Measurements from ENCODE around the gene DCST2. TPM values are rescaled to one million over a fixed set of nuclear protein-coding genes. Genes with fewer than 3 reads are reported as not detected.

DCST2 gene
- polyA plus RNA-seq, 4 donors = 1.9 to 27.1 (median 10.6) TPM

- H3K9me3 ChIP-seq (ENCODE audit: control insufficient read depth in 2 of 2, insufficient read depth in 1 of 2, low read depth in 1 of 2, low read length in 1 of 2) = no peaks in the 10 kb centered on the region
- no peaks in the 10 kb centered on the region for H3K4me1 ChIP-seq (ENCODE audit: control insufficient read depth in 3 of 3, insufficient read depth in 2 of 3, low read depth in 1 of 3, low read length in 2 of 3)
- no peak for DNase-seq
- H3K4me3 ChIP-seq (ENCODE audit: low read depth in 1 of 3, low read length in 3 of 3) = no peak overlapping the region
- WGBS, 3 donors = 84 to 86% (median 85%) methylated on average over 15 to 16 of the region's 16 CpGs
- H3K36me3 ChIP-seq (ENCODE audit: control insufficient read depth in 3 of 3, insufficient read depth in 2 of 3, low read depth in 1 of 3, low read length in 3 of 3) = peaks cover 0 to 2% (median 0%) of the 10 kb centered on the region in 3 donors
- no peak for FAIRE-seq
- H3K27me3 ChIP-seq (ENCODE audit: control insufficient read depth in 3 of 3, insufficient read depth in 3 of 3, low read length in 3 of 3) = no peaks in the 10 kb centered on the region
- H3K27ac ChIP-seq (ENCODE audit: low read depth in 1 of 3, low read length in 2 of 3) = no peak overlapping the region
Measured at GRCh38 chr1:155029513-155030242, 3.9 kb downstream of the DCST2 start.

- Histone ChIP-seq H3K4me3 (ENCODE audit: low read depth in 1 of 3, low read length in 3 of 3) (no peak overlapping the region), H3K9me3 (ENCODE audit: control insufficient read depth in 2 of 2, insufficient read depth in 1 of 2, low read depth in 1 of 2, low read length in 1 of 2) (no peaks in the 10 kb centered on the region), H3K27me3 (ENCODE audit: control insufficient read depth in 3 of 3, insufficient read depth in 3 of 3, low read length in 3 of 3) (no peaks in the 10 kb centered on the region), H3K27ac (ENCODE audit: low read depth in 1 of 3, low read length in 2 of 3) (no peak overlapping the region), H3K36me3 (ENCODE audit: control insufficient read depth in 3 of 3, insufficient read depth in 2 of 3, low read depth in 1 of 3, low read length in 3 of 3) (peaks cover 0 to 3% (median 0%) of the 10 kb centered on the region in 3 donors), H3K4me1 (ENCODE audit: control insufficient read depth in 3 of 3, insufficient read depth in 2 of 3, low read depth in 1 of 3, low read length in 2 of 3) (no peaks in the 10 kb centered on the region)
- DNase-seq (no peak), FAIRE-seq (no peak)
- WGBS, 3 donors = 90 to 91% (median 90%) methylated on average over 6 of the region's 6 CpGs
Measured at GRCh38 chr1:155026588-155026987, 7.0 kb downstream of the DCST2 start.

- WGBS, 3 donors = 66 to 84% (median 68%) methylated on average over 8 to 9 of the region's 9 CpGs
- no peak for FAIRE-seq
- Histone ChIP-seq H3K4me1 (ENCODE audit: control insufficient read depth in 3 of 3, insufficient read depth in 2 of 3, low read depth in 1 of 3, low read length in 2 of 3) (no peaks in the 10 kb centered on the region), H3K36me3 (ENCODE audit: control insufficient read depth in 3 of 3, insufficient read depth in 2 of 3, low read depth in 1 of 3, low read length in 3 of 3) (peaks cover 0 to 3% (median 0%) of the 10 kb centered on the region in 3 donors), H3K9me3 (ENCODE audit: control insufficient read depth in 2 of 2, insufficient read depth in 1 of 2, low read depth in 1 of 2, low read length in 1 of 2) (no peaks in the 10 kb centered on the region), H3K4me3 (ENCODE audit: low read depth in 1 of 3, low read length in 3 of 3) (no peak overlapping the region), H3K27ac (ENCODE audit: low read depth in 1 of 3, low read length in 2 of 3) (no peak overlapping the region), H3K27me3 (ENCODE audit: control insufficient read depth in 3 of 3, insufficient read depth in 3 of 3, low read length in 3 of 3) (no peaks in the 10 kb centered on the region)
- DNase-seq = no peak
Measured at GRCh38 chr1:155026154-155026553, 7.4 kb downstream of the DCST2 start.

DNA sequence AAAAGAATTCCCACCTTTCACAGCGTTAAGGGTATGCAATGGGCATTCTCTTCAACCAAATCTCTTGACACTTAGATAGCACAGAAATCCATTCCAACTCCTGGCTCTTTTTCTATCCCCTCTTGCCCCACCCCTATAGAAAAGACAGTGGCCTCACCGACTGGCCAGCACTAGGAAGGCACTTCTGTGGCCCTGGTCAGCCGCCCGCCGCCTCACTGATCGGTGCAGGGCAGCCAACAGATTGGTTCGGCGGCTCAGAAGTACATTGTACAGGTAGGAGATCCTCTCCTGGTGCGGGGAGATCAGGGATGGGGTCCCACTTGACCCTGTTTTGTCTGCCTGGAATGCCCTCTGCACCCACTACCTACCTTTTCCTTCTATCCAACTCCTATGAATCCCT is 9.3 kb downstream of the DCST2 start:
- H3K4me3 ChIP-seq (ENCODE audit: low read depth in 1 of 3, low read length in 3 of 3) = no peak overlapping the region
- 88 to 95% (median 94%) methylated on average over 9 of the region's 9 CpGs for WGBS, 3 donors
- H3K27ac ChIP-seq (ENCODE audit: low read depth in 1 of 3, low read length in 2 of 3) = no peak overlapping the region
- H3K36me3 ChIP-seq (ENCODE audit: control insufficient read depth in 3 of 3, insufficient read depth in 2 of 3, low read depth in 1 of 3, low read length in 3 of 3) = peaks cover 0 to 6% (median 0%) of the 10 kb centered on the region in 3 donors
- DNase-seq (no peak), FAIRE-seq (no peak)
- no peaks in the 10 kb centered on the region for H3K27me3 ChIP-seq (ENCODE audit: control insufficient read depth in 3 of 3, insufficient read depth in 3 of 3, low read length in 3 of 3)
- H3K4me1 ChIP-seq (ENCODE audit: control insufficient read depth in 3 of 3, insufficient read depth in 2 of 3, low read depth in 1 of 3, low read length in 2 of 3) = no peaks in the 10 kb centered on the region
- H3K9me3 ChIP-seq (ENCODE audit: control insufficient read depth in 2 of 2, insufficient read depth in 1 of 2, low read depth in 1 of 2, low read length in 1 of 2) = no peaks in the 10 kb centered on the region

DNA sequence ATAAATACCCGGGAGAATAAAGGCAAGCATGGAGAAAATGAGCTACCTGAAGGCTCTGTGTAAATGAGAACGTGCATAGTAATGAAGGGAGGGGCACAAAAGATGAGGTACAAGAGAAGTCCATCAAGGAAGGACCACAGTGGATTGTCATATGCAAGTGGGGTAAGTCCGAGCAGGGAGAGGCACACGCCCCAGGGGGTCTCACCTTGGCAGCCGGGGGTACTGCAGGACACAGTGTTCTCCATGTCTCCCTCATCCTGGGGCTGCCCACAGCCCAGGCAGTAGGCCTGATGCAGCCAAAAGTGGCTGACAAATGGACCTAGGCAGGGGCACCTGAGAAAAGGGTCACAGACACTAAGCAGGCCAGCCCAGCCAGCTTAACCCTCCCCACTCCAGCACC is 10.0 kb downstream of the DCST2 start:
- 82 to 92% (median 87%) methylated on average over 5 of the region's 5 CpGs for WGBS, 3 donors
- FAIRE-seq = no peak
- no peaks in the 10 kb centered on the region for H3K9me3 ChIP-seq (ENCODE audit: control insufficient read depth in 2 of 2, insufficient read depth in 1 of 2, low read depth in 1 of 2, low read length in 1 of 2)

DNA sequence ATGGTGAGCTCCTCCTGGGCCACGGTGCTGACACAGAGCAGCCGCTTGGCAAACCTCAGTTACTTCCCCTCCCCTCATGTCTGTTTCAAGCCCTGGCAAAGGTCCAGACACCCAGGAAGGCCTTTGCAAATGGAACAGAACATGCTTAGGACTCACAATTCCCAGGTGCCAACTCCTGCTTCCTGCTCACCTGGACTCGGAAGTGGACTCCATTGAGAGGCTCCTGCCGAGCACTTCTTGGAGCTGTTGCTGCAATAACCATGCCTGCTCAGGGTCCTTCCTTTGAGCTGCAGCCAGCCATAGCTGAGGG is 10.7 kb downstream of the DCST2 start:
- peaks cover 0 to 4% (median under 1%) of the 10 kb centered on the region in 3 donors for H3K4me1 ChIP-seq (ENCODE audit: control insufficient read depth in 3 of 3, insufficient read depth in 2 of 3, low read depth in 1 of 3, low read length in 2 of 3)
- H3K27me3 ChIP-seq (ENCODE audit: control insufficient read depth in 3 of 3, insufficient read depth in 3 of 3, low read length in 3 of 3) = no peaks in the 10 kb centered on the region
- DNase-seq = peak in 1 of 2 donors; percentile 86
- no peak overlapping the region for H3K4me3 ChIP-seq (ENCODE audit: low read depth in 1 of 3, low read length in 3 of 3)
- H3K36me3 ChIP-seq (ENCODE audit: control insufficient read depth in 3 of 3, insufficient read depth in 2 of 3, low read depth in 1 of 3, low read length in 3 of 3) = peaks cover 0 to 19% (median 6%) of the 10 kb centered on the region in 3 donors
- peak overlapping the region in 1 of 3 donors; percentile 37 for H3K27ac ChIP-seq (ENCODE audit: low read depth in 1 of 3, low read length in 2 of 3)
- H3K9me3 ChIP-seq (ENCODE audit: control insufficient read depth in 2 of 2, insufficient read depth in 1 of 2, low read depth in 1 of 2, low read length in 1 of 2) = no peaks in the 10 kb centered on the region
- 20 to 55% (median 25%) methylated on average over 4 of the region's 4 CpGs for WGBS, 3 donors
- FAIRE-seq = no peak

More for the DNA sequence above, 10.0 kb downstream of the DCST2 start:
- DNase-seq = no peak
- H3K4me1 ChIP-seq (ENCODE audit: control insufficient read depth in 3 of 3, insufficient read depth in 2 of 3, low read depth in 1 of 3, low read length in 2 of 3) = no peaks in the 10 kb centered on the region
- no peak overlapping the region for H3K4me3 ChIP-seq (ENCODE audit: low read depth in 1 of 3, low read length in 3 of 3)
- no peaks in the 10 kb centered on the region for H3K27me3 ChIP-seq (ENCODE audit: control insufficient read depth in 3 of 3, insufficient read depth in 3 of 3, low read length in 3 of 3)
- peaks cover 0 to 12% (median 0%) of the 10 kb centered on the region in 3 donors for H3K36me3 ChIP-seq (ENCODE audit: control insufficient read depth in 3 of 3, insufficient read depth in 2 of 3, low read depth in 1 of 3, low read length in 3 of 3)
- H3K27ac ChIP-seq (ENCODE audit: low read depth in 1 of 3, low read length in 2 of 3) = no peak overlapping the region

GRCh38 chr1:155022136-155022926 is 11.2 kb downstream of the DCST2 start:
- no peak overlapping the region for H3K4me3 ChIP-seq (ENCODE audit: low read depth in 1 of 3, low read length in 3 of 3)
- no peak for FAIRE-seq
- WGBS, 3 donors = 78 to 84% (median 83%) methylated on average over 8 of the region's 8 CpGs

DNA sequence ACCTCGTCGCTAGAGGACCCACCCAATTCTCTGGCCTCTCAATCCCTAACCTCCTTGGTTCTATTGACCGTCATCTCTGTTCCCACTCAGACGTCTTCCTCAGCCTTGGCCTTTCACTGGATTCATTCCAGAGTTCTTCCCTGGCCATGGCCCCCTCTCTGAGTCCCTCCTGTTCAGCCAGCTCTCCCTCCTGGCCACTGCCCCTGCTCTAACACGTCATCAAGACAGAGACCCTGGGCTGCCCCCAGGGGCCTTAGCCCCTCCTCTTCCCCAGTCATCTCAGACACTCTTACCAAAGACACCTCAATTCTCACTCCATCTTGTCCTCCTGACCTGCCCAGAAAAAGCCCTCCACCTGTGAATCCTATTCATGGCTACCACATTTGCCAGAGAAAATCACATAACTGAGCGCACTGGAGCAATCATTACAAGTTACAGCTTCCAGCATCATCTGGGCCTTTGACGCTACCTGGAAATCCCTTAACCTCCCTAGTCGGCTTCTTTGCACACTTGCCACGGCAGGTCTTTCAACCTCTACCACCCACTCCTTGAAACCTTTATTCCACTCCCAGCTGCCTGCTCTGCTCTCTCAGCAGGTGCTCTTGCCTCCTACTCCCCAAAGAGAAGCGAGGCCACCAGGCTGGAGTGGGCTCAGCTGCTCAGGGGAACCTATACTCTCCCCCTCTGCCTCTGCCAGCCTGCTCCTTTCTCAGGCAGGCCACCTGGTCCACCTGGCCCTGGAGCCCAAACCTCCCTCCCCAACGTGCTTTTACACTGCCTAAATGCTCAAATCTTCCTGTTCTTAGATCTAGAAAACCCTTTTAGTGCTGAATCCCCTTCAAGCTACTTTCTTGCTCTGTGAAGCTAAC is 14.0 kb downstream of the DCST2 start:
- no peak for DNase-seq
- Histone ChIP-seq H3K36me3 (ENCODE audit: control insufficient read depth in 3 of 3, insufficient read depth in 2 of 3, low read depth in 1 of 3, low read length in 3 of 3) (peaks cover 6 to 48% (median 15%) of the 10 kb centered on the region in 3 donors), H3K4me1 (ENCODE audit: control insufficient read depth in 3 of 3, insufficient read depth in 2 of 3, low read depth in 1 of 3, low read length in 2 of 3) (peaks cover 2 to 19% (median 5%) of the 10 kb centered on the region in 3 donors), H3K27me3 (ENCODE audit: control insufficient read depth in 3 of 3, insufficient read depth in 3 of 3, low read length in 3 of 3) (no peaks in the 10 kb centered on the region), H3K9me3 (ENCODE audit: control insufficient read depth in 2 of 2, insufficient read depth in 1 of 2, low read depth in 1 of 2, low read length in 1 of 2) (no peaks in the 10 kb centered on the region), H3K4me3 (ENCODE audit: low read depth in 1 of 3, low read length in 3 of 3) (no peak overlapping the region), H3K27ac (ENCODE audit: low read depth in 1 of 3, low read length in 2 of 3) (peak overlapping the region in 1 of 3 donors; percentile 56)
- no peak for FAIRE-seq
- 65 to 75% (median 66%) methylated on average over 11 of the region's 11 CpGs for WGBS, 3 donors

More at GRCh38 chr1:155022136-155022926, 11.2 kb downstream of the DCST2 start:
- peak overlapping the region in 1 of 3 donors; percentile 37 for H3K27ac ChIP-seq (ENCODE audit: low read depth in 1 of 3, low read length in 2 of 3)
- DNase-seq = no peak
- H3K9me3 ChIP-seq (ENCODE audit: control insufficient read depth in 2 of 2, insufficient read depth in 1 of 2, low read depth in 1 of 2, low read length in 1 of 2) = no peaks in the 10 kb centered on the region
- H3K27me3 ChIP-seq (ENCODE audit: control insufficient read depth in 3 of 3, insufficient read depth in 3 of 3, low read length in 3 of 3) = no peaks in the 10 kb centered on the region
- H3K36me3 ChIP-seq (ENCODE audit: control insufficient read depth in 3 of 3, insufficient read depth in 2 of 3, low read depth in 1 of 3, low read length in 3 of 3) = peaks cover 0 to 22% (median 6%) of the 10 kb centered on the region in 3 donors
- peaks cover 0 to 8% (median 2%) of the 10 kb centered on the region in 3 donors for H3K4me1 ChIP-seq (ENCODE audit: control insufficient read depth in 3 of 3, insufficient read depth in 2 of 3, low read depth in 1 of 3, low read length in 2 of 3)

Measured in small intestine (tissue), 7 donors.